BJ (cell line): ENCODE results near the gene LINGO4. TPM values are rescaled to one million over a fixed set of nuclear protein-coding genes. Genes with fewer than 3 reads are reported as not detected.

Experiments
- CTCF ChIA-PET: fragments of 350-600 bp; formaldehyde crosslinking; extraction: SDS; loops from one replicate; lab custom pipeline; 2021; ENCODE audit warnings: antibody characterized with exemption, inconsistent platforms; lab: Yijun Ruan, JAX
- POLR2A ChIA-PET: fragments of 300-600 bp; sonication (Branson Sonifier 250); formaldehyde crosslinking; extraction: SDS; loops from one replicate; lab custom pipeline; 2021; ENCODE audit warnings: antibody characterized with exemption; lab: Charles Lee
- DNase-seq: peaks from one replicate; pipeline ENCODE4 v3.0.0-alpha.2; 2011; ENCODE audit warnings: low read depth
- H3K27me3 ChIP-seq: 2 replicates; pipeline ENCODE4 v1.6.0; 2011; ENCODE audit warnings: low read length; ENCODE audit not compliant: control insufficient read depth, insufficient read depth
- H3K36me3 ChIP-seq: 2 replicates; pipeline ENCODE4 v1.5.1; 2011; ENCODE audit warnings: low read length; ENCODE audit not compliant: control insufficient read depth, insufficient read depth
- H3K4me3 ChIP-seq: 2 replicates; pipeline ENCODE4 v1.5.1; 2011; ENCODE audit warnings: low read depth, mild to moderate bottlenecking, control low read depth, low read length
- CTCF ChIP-seq: IDR thresholded peaks from 2 replicates; pipeline ENCODE4 v1.5.1; 2011; ENCODE audit warnings: low read depth, mild to moderate bottlenecking, control low read depth, inconsistent platforms, low read length, moderate library complexity; ENCODE audit not compliant: insufficient read depth
- polyA plus RNA-seq: library from polyadenylated mRNA; depleted of rRNA; stranded (reverse); fragments of >200 nt; gene quantifications from 2 replicates; pipeline ENCODE4 v1.2.3, GENCODE V29; 2011

The LINGO4 gene
- polyA plus RNA-seq, 1 experiment: not detected

- POLR2A ChIA-PET: no interaction called here
- 0 out of 2 replicates have a peak, but pooled peaks have one; percentile 4 for TF ChIP-seq CTCF
- Histone ChIP-seq H3K4me3 (no peak overlapping the region), H3K36me3 (no peaks in the 10 kb centered on the region), H3K27me3 (peaks cover 16% of the 10 kb centered on the region)
- CTCF ChIA-PET: interaction anchor here (1.0 kb wide), 2 partner anchors 10 kb away, joined by 3 to 4 read pairs; no protein-coding TSS in a partner anchor
- DNase-seq: no peak
Measured at GRCh38 chr1:151846062-151846568, 40.9 kb upstream of the LINGO4 start.

GRCh38 chr1:151843398-151843797 is 38.2 kb upstream of the LINGO4 start:
- DNase-seq: no peak
- peaks cover 19% of the 10 kb centered on the region for H3K27me3 ChIP-seq
- H3K4me3 ChIP-seq: no peak overlapping the region
- TF ChIP-seq CTCF: no peak
- ChIA-PET CTCF (interaction anchor here (1.1 kb wide), 1 partner anchor 12 kb away, joined by 3 read pairs; the partner anchor contains the start of gene RORC), POLR2A (no interaction called here)
- H3K36me3 ChIP-seq: no peaks in the 10 kb centered on the region

GRCh38 chr1:151841141-151841540 is 35.9 kb upstream of the LINGO4 start:
- no peaks in the 10 kb centered on the region for H3K36me3 ChIP-seq
- no peak overlapping the region for H3K4me3 ChIP-seq
- no peak for DNase-seq
- H3K27me3 ChIP-seq: peaks cover 27% of the 10 kb centered on the region
- CTCF ChIA-PET: no interaction called here
- no peak for TF ChIP-seq CTCF
- POLR2A ChIA-PET: no interaction called here

- ChIA-PET CTCF (no interaction called here), POLR2A (no interaction called here)
- TF ChIP-seq CTCF: no peak
- Histone ChIP-seq H3K4me3 (no peak overlapping the region), H3K36me3 (no peaks in the 10 kb centered on the region), H3K27me3 (peaks cover 26% of the 10 kb centered on the region)
- no peak for DNase-seq
Measured at GRCh38 chr1:151840421-151840820, 35.2 kb upstream of the LINGO4 start.

GRCh38 chr1:151839457-151840403 is 34.5 kb upstream of the LINGO4 start, which contains the start of gene C2CD4D:
Gene C2CD4D (minus strand): TSS chr1:151839820. CDS start chr1:151838989, 831 bp downstream.
- DNase-seq: no peak
- no peaks in the 10 kb centered on the region for H3K36me3 ChIP-seq
- peaks cover 22% of the 10 kb centered on the region for H3K27me3 ChIP-seq
- 0 out of 2 replicates have a peak within 1 kb of the TSS, but pooled peaks have one; percentile 8 for H3K4me3 ChIP-seq
- CTCF ChIA-PET: no interaction called here
- TF ChIP-seq CTCF: no peak
- POLR2A ChIA-PET: no interaction called here
